Smooth muscle cell of trachea (primary cell): ENCODE data around the gene TSKU. TPM values are rescaled to one million over a fixed set of nuclear protein-coding genes. Genes with fewer than 3 reads are reported as not detected.

Experiments
- total RNA-seq: library from RNA; depleted of rRNA; stranded (reverse); fragments of >200 nt; gene quantifications from 2 replicates; pipeline ENCODE4 v1.2.1, GENCODE V29; 2014

TSKU gene
- total RNA-seq, result 7.3 and 27.3 TPM in 2 replicates

DNA sequence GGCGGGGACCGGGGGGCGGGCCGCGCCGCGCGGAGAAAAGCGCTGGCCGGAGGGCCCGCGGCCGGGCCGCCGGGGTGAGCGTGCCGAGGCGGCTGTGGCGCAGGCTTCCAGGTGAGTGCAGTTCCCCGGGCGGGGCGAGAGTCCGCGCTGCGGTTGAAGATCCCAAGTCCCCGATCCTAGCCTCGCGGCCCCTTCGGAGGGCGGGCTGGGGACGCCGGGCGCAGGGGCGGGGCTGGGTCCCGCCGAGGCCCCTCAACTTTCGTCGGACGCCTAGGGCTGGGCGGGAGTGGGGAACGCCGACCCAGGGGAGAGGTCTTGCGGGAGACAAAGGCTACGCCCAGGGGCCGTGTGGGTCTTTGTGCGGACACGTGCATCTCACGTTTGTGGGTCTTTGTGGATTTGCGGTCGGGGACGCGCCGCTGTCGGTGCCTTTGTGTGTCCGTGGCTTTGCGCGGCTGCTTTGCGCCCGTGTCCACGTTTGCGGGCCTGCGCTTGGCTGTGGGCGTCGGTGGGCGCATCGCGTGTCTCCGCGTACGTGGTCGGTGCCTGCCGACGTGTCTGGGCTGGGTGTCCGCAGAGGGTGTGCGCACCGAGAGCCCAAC is at the start of gene TSKU:
TSKU (plus strand) TSS at position 63 of the 602 bp plus-strand sequence. CDS start 12,261 bp downstream, outside the sequence.

Other genes with a start within 250 kb of the TSKU start
- 5.4 and 48.3 TPM in 2 replicates for gene LRRC32, start 112.6 kb upstream of the TSKU start, total RNA-seq
- gene ACER3, start 77.6 kb downstream of the TSKU start, total RNA-seq, result 6.0 and 12.9 TPM in 2 replicates